ENCODE data around the gene CFAP68.

CFAP68 gene

GRCh38 chr11:111851636-111852035 is 27.7 kb upstream of the CFAP68 start:
- no peak overlapping the region for H3K23ac ChIP-seq (ENCODE audit: low read length)
- no peaks in the 10 kb centered on the region for H3K9me3 ChIP-seq (ENCODE audit: insufficient read depth, low read depth, low read length)
- H3K27ac ChIP-seq (ENCODE audit: low read depth, low read length): no peak overlapping the region
- H3K4me1 ChIP-seq (ENCODE audit: control insufficient read depth in 1 of 2, insufficient read depth in 2 of 2, low read length in 2 of 2): no peaks in the 10 kb centered on the region
- peaks cover 2 to 3% of the 10 kb centered on the region in 2 experiments for H3K36me3 ChIP-seq (ENCODE audit: control insufficient read depth in 1 of 2, insufficient read depth in 2 of 2, low read length in 2 of 2)
- H3K79me2 ChIP-seq (ENCODE audit: control insufficient read depth, insufficient read depth, low read length, poor library complexity): no peaks in the 10 kb centered on the region
- H3K4ac ChIP-seq (ENCODE audit: low read depth, low read length): no peak overlapping the region
- H3K18ac ChIP-seq (ENCODE audit: low read length): no peak overlapping the region
- no peaks in the 10 kb centered on the region for H3K27me3 ChIP-seq (ENCODE audit: insufficient read depth, low read length)
- no peaks in the 10 kb centered on the region for H3K79me1 ChIP-seq (ENCODE audit: low read length)
- H3K4me2 ChIP-seq (ENCODE audit: low read length): no peak overlapping the region
- no peak overlapping the region for H2BK12ac ChIP-seq (ENCODE audit: low read length)
- H2BK5ac ChIP-seq (ENCODE audit: low read depth, low read length, poor library complexity): no peak overlapping the region
- no peak overlapping the region for H3K4me3 ChIP-seq (ENCODE audit: low read depth, low read length)
- DNase-seq: peak in 1 of 2 donors; percentile 7
- no peak overlapping the region for H2AFZ ChIP-seq (ENCODE audit: insufficient read depth, low read length, poor library complexity)
- no peak overlapping the region for H4K12ac ChIP-seq (ENCODE audit: low read depth, low read length)
- H3K14ac ChIP-seq (ENCODE audit: low read length): no peak overlapping the region
- H3K9ac ChIP-seq (ENCODE audit: low read length): no peak overlapping the region
- H2BK120ac ChIP-seq (ENCODE audit: insufficient read depth, low read length, poor library complexity): no peak overlapping the region
- H4K8ac ChIP-seq (ENCODE audit: low read depth, low read length): no peak overlapping the region
- no peak overlapping the region for H4K91ac ChIP-seq (ENCODE audit: low read depth, low read length)
- H2AK5ac ChIP-seq (ENCODE audit: low read length): no peak overlapping the region

DNA sequence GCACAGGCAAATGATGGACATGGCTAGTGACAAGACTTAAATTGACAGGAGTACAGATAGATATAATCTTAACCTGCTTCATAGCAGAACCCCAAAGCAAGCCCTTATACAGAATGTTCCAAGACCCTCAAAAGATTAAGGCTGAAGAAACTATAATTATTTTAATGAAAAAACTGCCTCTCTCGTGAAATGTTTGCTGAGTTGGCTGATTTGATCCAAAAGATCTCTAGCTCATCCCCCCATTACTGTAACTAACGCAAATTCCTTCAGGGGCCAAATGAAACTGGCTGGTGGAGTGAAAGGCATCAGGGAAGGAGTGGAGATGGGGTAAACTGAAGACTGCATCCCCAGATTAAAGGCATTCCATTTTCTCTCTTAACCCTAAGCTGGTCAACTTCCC is 27.2 kb upstream of the CFAP68 start:
- Histone ChIP-seq H2BK12ac (ENCODE audit: low read length) (no peak overlapping the region), H3K9me3 (ENCODE audit: insufficient read depth, low read depth, low read length) (no peaks in the 10 kb centered on the region), H2AFZ (ENCODE audit: insufficient read depth, low read length, poor library complexity) (no peak overlapping the region), H2AK5ac (ENCODE audit: low read length) (no peak overlapping the region), H3K9ac (ENCODE audit: low read length) (no peak overlapping the region), H3K27ac (ENCODE audit: low read depth, low read length) (no peak overlapping the region), H3K27me3 (ENCODE audit: insufficient read depth, low read length) (no peaks in the 10 kb centered on the region), H3K4me3 (ENCODE audit: low read depth, low read length) (no peak overlapping the region), H3K79me1 (ENCODE audit: low read length) (no peaks in the 10 kb centered on the region), H3K4me1 (ENCODE audit: control insufficient read depth in 1 of 2, insufficient read depth in 2 of 2, low read length in 2 of 2) (no peaks in the 10 kb centered on the region), H3K14ac (ENCODE audit: low read length) (no peak overlapping the region), H4K12ac (ENCODE audit: low read depth, low read length) (no peak overlapping the region), H3K4me2 (ENCODE audit: low read length) (no peak overlapping the region), H2BK5ac (ENCODE audit: low read depth, low read length, poor library complexity) (no peak overlapping the region), H3K23ac (ENCODE audit: low read length) (no peak overlapping the region), H3K79me2 (ENCODE audit: control insufficient read depth, insufficient read depth, low read length, poor library complexity) (no peaks in the 10 kb centered on the region), H3K4ac (ENCODE audit: low read depth, low read length) (no peak overlapping the region), H3K36me3 (ENCODE audit: control insufficient read depth in 1 of 2, insufficient read depth in 2 of 2, low read length in 2 of 2) (peaks cover 2 to 3% of the 10 kb centered on the region in 2 experiments), H4K8ac (ENCODE audit: low read depth, low read length) (no peak overlapping the region), H2BK120ac (ENCODE audit: insufficient read depth, low read length, poor library complexity) (no peak overlapping the region), H4K91ac (ENCODE audit: low read depth, low read length) (no peak overlapping the region), H3K18ac (ENCODE audit: low read length) (no peak overlapping the region)
- WGBS (ENCODE audit: extremely low coverage, insufficient coverage, insufficient read length): no CpG with 5 or more reads among the region's 2 CpGs
- no peak for DNase-seq

- no peak overlapping the region for H3K4me2 ChIP-seq (ENCODE audit: low read length)
- no peak overlapping the region for H2BK12ac ChIP-seq (ENCODE audit: low read length)
- H3K4me1 ChIP-seq (ENCODE audit: control insufficient read depth in 1 of 2, insufficient read depth in 2 of 2, low read length in 2 of 2): no peaks in the 10 kb centered on the region
- no peak overlapping the region for H2AK5ac ChIP-seq (ENCODE audit: low read length)
- no peak overlapping the region for H3K9ac ChIP-seq (ENCODE audit: low read length)
- no peak overlapping the region for H2AFZ ChIP-seq (ENCODE audit: insufficient read depth, low read length, poor library complexity)
- DNase-seq: no peak
- no peaks in the 10 kb centered on the region for H3K79me2 ChIP-seq (ENCODE audit: control insufficient read depth, insufficient read depth, low read length, poor library complexity)
- no peak overlapping the region for H4K91ac ChIP-seq (ENCODE audit: low read depth, low read length)
- no peak overlapping the region for H4K8ac ChIP-seq (ENCODE audit: low read depth, low read length)
- H3K27ac ChIP-seq (ENCODE audit: low read depth, low read length): no peak overlapping the region
- no peaks in the 10 kb centered on the region for H3K27me3 ChIP-seq (ENCODE audit: insufficient read depth, low read length)
- H3K79me1 ChIP-seq (ENCODE audit: low read length): no peaks in the 10 kb centered on the region
- H2BK120ac ChIP-seq (ENCODE audit: insufficient read depth, low read length, poor library complexity): no peak overlapping the region
- no peaks in the 10 kb centered on the region for H3K9me3 ChIP-seq (ENCODE audit: insufficient read depth, low read depth, low read length)
- no peak overlapping the region for H3K23ac ChIP-seq (ENCODE audit: low read length)
- no peak overlapping the region for H3K14ac ChIP-seq (ENCODE audit: low read length)
- H3K4me3 ChIP-seq (ENCODE audit: low read depth, low read length): no peak overlapping the region
- no peak overlapping the region for H3K18ac ChIP-seq (ENCODE audit: low read length)
- no peak overlapping the region for H3K4ac ChIP-seq (ENCODE audit: low read depth, low read length)
- peaks cover 6 to 9% of the 10 kb centered on the region in 2 experiments for H3K36me3 ChIP-seq (ENCODE audit: control insufficient read depth in 1 of 2, insufficient read depth in 2 of 2, low read length in 2 of 2)
- H2BK5ac ChIP-seq (ENCODE audit: low read depth, low read length, poor library complexity): no peak overlapping the region
- no peak overlapping the region for H4K12ac ChIP-seq (ENCODE audit: low read depth, low read length)
Measured at GRCh38 chr11:111855506-111855905, 23.8 kb upstream of the CFAP68 start.

DNA sequence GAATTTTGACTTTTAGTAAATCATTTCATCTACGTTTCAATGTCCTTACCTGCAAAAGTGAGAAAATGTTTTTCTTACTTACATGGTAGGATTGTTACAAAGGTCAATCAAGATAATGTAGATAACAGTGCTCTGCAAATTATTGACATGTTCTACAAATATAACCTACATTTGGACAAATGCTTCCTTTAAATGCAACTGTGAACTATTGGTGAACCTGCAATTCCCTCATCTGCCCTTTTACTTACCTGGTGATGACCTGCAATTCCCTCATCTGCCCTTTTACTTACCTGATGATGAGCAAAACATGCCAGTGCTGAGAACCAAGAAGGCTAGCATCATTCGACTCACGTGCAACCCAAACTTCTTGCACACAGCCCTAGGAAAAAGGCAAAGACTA is 19.1 kb upstream of the CFAP68 start:
- Histone ChIP-seq H3K9me3 (ENCODE audit: insufficient read depth, low read depth, low read length) (no peaks in the 10 kb centered on the region), H3K14ac (ENCODE audit: low read length) (no peak overlapping the region), H4K12ac (ENCODE audit: low read depth, low read length) (no peak overlapping the region), H3K36me3 (ENCODE audit: control insufficient read depth in 1 of 2, insufficient read depth in 2 of 2, low read length in 2 of 2) (peaks cover 10 to 11% of the 10 kb centered on the region in 2 experiments), H3K79me2 (ENCODE audit: control insufficient read depth, insufficient read depth, low read length, poor library complexity) (no peaks in the 10 kb centered on the region), H2BK5ac (ENCODE audit: low read depth, low read length, poor library complexity) (no peak overlapping the region), H2BK12ac (ENCODE audit: low read length) (no peak overlapping the region), H3K27ac (ENCODE audit: low read depth, low read length) (no peak overlapping the region), H3K9ac (ENCODE audit: low read length) (no peak overlapping the region), H3K79me1 (ENCODE audit: low read length) (no peaks in the 10 kb centered on the region), H3K4me2 (ENCODE audit: low read length) (no peak overlapping the region), H3K23ac (ENCODE audit: low read length) (no peak overlapping the region), H3K18ac (ENCODE audit: low read length) (no peak overlapping the region), H2AFZ (ENCODE audit: insufficient read depth, low read length, poor library complexity) (no peak overlapping the region), H3K4me1 (ENCODE audit: control insufficient read depth in 1 of 2, insufficient read depth in 2 of 2, low read length in 2 of 2) (no peaks in the 10 kb centered on the region), H3K27me3 (ENCODE audit: insufficient read depth, low read length) (no peaks in the 10 kb centered on the region), H3K4ac (ENCODE audit: low read depth, low read length) (no peak overlapping the region), H4K91ac (ENCODE audit: low read depth, low read length) (no peak overlapping the region), H4K8ac (ENCODE audit: low read depth, low read length) (no peak overlapping the region), H2AK5ac (ENCODE audit: low read length) (no peak overlapping the region), H2BK120ac (ENCODE audit: insufficient read depth, low read length, poor library complexity) (no peak overlapping the region), H3K4me3 (ENCODE audit: low read depth, low read length) (no peak overlapping the region)
- no CpG with 5 or more reads among the region's 3 CpGs for WGBS (ENCODE audit: extremely low coverage, insufficient coverage, insufficient read length)
- no peak for DNase-seq

DNA sequence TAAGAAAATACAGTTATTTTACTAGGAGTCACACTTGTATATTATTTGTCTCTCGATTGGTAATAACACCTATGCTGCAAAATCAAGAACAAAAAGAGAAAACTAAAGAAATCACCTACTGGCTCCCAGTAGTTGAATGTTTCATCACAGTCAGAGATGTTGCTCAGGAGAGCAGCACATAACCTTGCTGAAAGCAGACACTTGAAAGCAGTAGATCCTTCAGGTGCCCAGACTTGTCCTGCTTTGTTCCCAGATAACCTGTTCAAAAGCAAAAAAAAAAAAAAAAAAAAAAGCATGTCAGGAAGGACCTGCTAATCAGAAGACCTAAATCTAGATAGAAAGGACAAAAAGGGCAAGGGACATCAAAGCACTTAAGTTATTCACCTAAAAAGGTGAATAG is 9.2 kb upstream of the CFAP68 start:
- Histone ChIP-seq H2BK12ac (ENCODE audit: low read length) (no peak overlapping the region), H3K27me3 (ENCODE audit: insufficient read depth, low read length) (no peaks in the 10 kb centered on the region), H3K4me2 (ENCODE audit: low read length) (no peak overlapping the region), H2BK5ac (ENCODE audit: low read depth, low read length, poor library complexity) (no peak overlapping the region), H3K79me2 (ENCODE audit: control insufficient read depth, insufficient read depth, low read length, poor library complexity) (peaks cover 4% of the 10 kb centered on the region), H4K12ac (ENCODE audit: low read depth, low read length) (no peak overlapping the region), H3K27ac (ENCODE audit: low read depth, low read length) (no peak overlapping the region), H3K4me1 (ENCODE audit: control insufficient read depth in 1 of 2, insufficient read depth in 2 of 2, low read length in 2 of 2) (no peaks in the 10 kb centered on the region), H3K79me1 (ENCODE audit: low read length) (peaks cover 8% of the 10 kb centered on the region), H3K14ac (ENCODE audit: low read length) (no peak overlapping the region), H4K91ac (ENCODE audit: low read depth, low read length) (no peak overlapping the region), H3K9me3 (ENCODE audit: insufficient read depth, low read depth, low read length) (no peaks in the 10 kb centered on the region), H3K9ac (ENCODE audit: low read length) (no peak overlapping the region), H3K4ac (ENCODE audit: low read depth, low read length) (no peak overlapping the region), H3K4me3 (ENCODE audit: low read depth, low read length) (no peak overlapping the region), H3K18ac (ENCODE audit: low read length) (no peak overlapping the region), H2AFZ (ENCODE audit: insufficient read depth, low read length, poor library complexity) (no peak overlapping the region), H2AK5ac (ENCODE audit: low read length) (no peak overlapping the region), H3K23ac (ENCODE audit: low read length) (no peak overlapping the region), H2BK120ac (ENCODE audit: insufficient read depth, low read length, poor library complexity) (no peak overlapping the region), H4K8ac (ENCODE audit: low read depth, low read length) (no peak overlapping the region), H3K36me3 (ENCODE audit: control insufficient read depth in 1 of 2, insufficient read depth in 2 of 2, low read length in 2 of 2) (peaks cover 5 to 6% of the 10 kb centered on the region in 2 experiments)
- no peak for DNase-seq
- WGBS (ENCODE audit: extremely low coverage, insufficient coverage, insufficient read length): no CpG with 5 or more reads among the region's 1 CpG

All from trophoblast cell (in vitro differentiated cells and primary cell).